Transverse colon (tissue), 4 donors: ENCODE measurements around the gene SERPINB2.

ENCODE experiments used
- CTCF ChIP-seq, 5 experiments: fragments of 200-600 bp in 3 of 5; fragments of 450-650 bp in 2 of 5; sonication (generic) in 3 of 5; IDR thresholded peaks; 1 replicate in 2 of 5; 2 replicates in 3 of 5; pipeline ENCODE4 v1.5.1; 2016 to 2017; ENCODE audit warnings: antibody characterized with exemption in 5 of 5, inconsistent platforms in 3 of 5, mild to moderate bottlenecking in 2 of 5, moderate library complexity in 1 of 5
- POLR2A ChIP-seq: fragments of 450-650 bp; IDR thresholded peaks from one replicate; pipeline ENCODE4 v1.6.1; 2016; ENCODE audit warnings: antibody characterized with exemption, mild to moderate bottlenecking, moderate library complexity
- POLR2AphosphoS5 ChIP-seq, 3 donors: sonication (generic); formaldehyde crosslinking; IDR thresholded peaks; one replicate each; pipeline ENCODE4 v1.6.1; 2016; ENCODE audit warnings: antibody characterized with exemption in 3 of 3

DNA sequence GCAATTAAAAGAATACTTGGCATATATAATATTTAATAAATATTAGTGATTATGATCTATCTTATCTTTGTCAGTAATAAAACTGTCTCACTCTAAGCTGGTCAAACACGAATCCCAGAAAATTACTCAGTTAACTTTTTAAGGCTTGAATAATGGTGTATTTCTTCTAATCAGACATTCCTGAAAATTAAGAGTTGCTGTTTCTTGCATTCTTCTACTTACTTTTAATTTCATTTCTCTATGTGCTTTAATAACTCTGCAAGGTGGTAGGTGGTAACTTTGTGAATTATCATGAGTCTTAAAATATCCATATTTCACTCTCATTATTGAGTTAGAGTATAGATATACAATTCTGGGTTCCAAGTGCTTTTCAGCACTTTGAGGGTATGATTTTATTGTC, 17.2 kb downstream of the SERPINB2 start:
- TF ChIP-seq POLR2A (no peak), CTCF (IDR thresholded peaks at IDR 0.05) (no peak), POLR2AphosphoS5 (IDR thresholded peaks at IDR 0.05) (no peak)
